Gastrocnemius medialis (tissue), 4 donors: Measurements from ENCODE around the gene AFAP1L2.

ENCODE experiments used
- CTCF ChIP-seq, 5 experiments: fragments of 450-650 bp in 3 of 5; fragments of 200-600 bp in 2 of 5; sonication (generic) in 2 of 5; IDR thresholded peaks in 4 of 5; conservative IDR thresholded peaks in 1 of 5; 1 replicate in 4 of 5; 2 replicates in 1 of 5; pipeline ENCODE4 v1.5.1; 2016 to 2019; ENCODE audit warnings: antibody characterized with exemption in 5 of 5, mild to moderate bottlenecking in 3 of 5, moderate library complexity in 3 of 5
- POLR2A ChIP-seq, 2 donors: fragments of 450-650 bp; IDR thresholded peaks; one replicate each; pipeline ENCODE4 v1.6.1; 2017; ENCODE audit warnings: antibody characterized with exemption in 2 of 2, mild to moderate bottlenecking in 2 of 2, moderate library complexity in 2 of 2

GRCh38 chr10:114346176-114347031 lies 57.9 kb downstream of the AFAP1L2 start:
- TF ChIP-seq CTCF (IDR thresholded peaks at IDR 0.05 in 4 of 5, conservative IDR thresholded peaks at IDR 0.05 in 1 of 5) (no peak), POLR2A (IDR thresholded peaks at IDR 0.05) (no peak)
